Stimulated activated CD8-positive, alpha-beta memory T cell treated with anti-CD3 and anti-CD28 coated beads, Interleukin-4, amount 100 ng/mL, for 1 hour (primary cell): ENCODE results near the gene RB1.

Source experiments
- DNase-seq, 2 donors: peaks; one replicate each; pipeline ENCODE4 v3.0.0-alpha.2; 2020; ENCODE audit warnings: low read depth in 2 of 2, low spot score in 1 of 2

Gene RB1

GRCh38 chr13:48303359-48304142 lies at the start of gene RB1:
TSS of gene RB1 (plus strand) at chr13:48303751. CDS start at chr13:48303913, 162 bp downstream.
- peak; percentile 74 to 79 for DNase-seq

GRCh38 chr13:48253849-48254248 lies 49.7 kb upstream of the RB1 start:
- DNase-seq = no peak

DNA sequence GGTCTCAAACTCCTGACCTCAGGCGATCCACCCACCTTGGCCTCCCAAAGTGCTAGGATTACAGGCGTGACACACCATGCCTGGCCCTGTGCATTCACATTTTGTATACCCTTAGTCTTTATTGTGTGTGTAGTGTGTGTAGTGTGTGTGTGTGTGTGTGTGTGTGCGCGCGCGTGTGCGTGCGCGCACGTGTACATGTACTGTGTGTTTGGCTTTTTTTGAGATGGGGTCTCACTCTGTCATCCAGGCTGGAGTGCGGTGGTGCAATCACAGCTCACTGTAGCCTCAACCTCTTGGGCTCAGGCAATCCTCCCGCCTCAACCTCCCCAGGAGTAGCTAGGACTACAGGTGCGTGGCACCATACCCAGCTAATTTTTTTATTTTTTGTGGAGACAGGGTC lies 48.5 kb upstream of the RB1 start:
- DNase-seq = no peak

- DNase-seq = no peak
These were observed 47.6 kb upstream of the RB1 start for GRCh38 chr13:48255954-48256353.

DNA sequence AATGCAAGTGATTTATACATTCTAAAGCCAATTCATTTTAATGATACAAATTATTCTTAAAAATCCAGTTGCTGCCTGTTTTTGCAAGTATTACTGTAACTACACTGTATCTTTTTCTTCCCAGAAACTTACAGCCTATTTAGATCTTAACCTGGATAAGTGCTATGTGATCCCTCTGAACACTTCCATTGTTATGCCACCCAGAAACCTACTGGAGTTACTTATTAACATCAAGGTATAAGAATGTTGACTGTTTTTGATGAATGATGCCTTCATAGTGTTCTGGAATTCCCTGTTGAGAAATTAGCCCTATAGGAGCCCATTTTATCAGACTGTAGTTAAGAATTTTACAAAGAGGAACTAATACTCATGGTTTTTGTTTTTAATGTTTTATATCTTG lies 45.5 kb upstream of the RB1 start:
- no peak for DNase-seq

DNA sequence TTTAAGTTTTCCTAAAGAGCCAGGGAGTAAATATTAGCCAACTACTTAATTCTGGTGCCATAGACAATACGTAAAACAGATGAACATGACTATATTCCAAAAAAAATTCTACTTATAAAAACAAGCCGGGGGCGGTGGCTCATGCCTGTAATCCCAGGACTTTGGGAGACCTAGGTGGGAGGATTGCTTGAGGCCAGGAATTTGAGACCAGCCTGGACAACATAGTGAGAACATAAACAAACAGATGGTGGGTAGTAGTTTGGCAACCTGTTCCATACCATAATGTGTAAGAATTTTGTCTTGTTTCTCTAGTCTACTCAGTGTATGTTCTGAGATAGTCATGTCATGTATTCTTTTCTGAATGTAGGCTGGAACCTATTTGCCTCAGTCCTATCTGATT lies 45.1 kb upstream of the RB1 start:
- no peak for DNase-seq

DNA sequence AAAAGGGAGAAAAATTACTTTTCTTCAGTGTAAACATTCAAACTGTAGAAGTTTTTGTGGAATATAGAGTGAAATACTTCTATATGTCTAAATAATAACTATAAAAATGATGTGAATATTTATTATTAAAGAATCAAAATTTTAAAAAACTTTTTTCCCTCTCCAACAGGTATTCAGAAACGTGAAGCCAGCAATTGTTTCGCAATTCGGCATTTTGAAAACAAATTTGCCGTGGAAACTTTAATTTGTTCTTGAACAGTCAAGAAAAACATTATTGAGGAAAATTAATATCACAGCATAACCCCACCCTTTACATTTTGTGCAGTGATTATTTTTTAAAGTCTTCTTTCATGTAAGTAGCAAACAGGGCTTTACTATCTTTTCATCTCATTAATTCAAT lies 42.6 kb upstream of the RB1 start:
- DNase-seq = no peak

DNA sequence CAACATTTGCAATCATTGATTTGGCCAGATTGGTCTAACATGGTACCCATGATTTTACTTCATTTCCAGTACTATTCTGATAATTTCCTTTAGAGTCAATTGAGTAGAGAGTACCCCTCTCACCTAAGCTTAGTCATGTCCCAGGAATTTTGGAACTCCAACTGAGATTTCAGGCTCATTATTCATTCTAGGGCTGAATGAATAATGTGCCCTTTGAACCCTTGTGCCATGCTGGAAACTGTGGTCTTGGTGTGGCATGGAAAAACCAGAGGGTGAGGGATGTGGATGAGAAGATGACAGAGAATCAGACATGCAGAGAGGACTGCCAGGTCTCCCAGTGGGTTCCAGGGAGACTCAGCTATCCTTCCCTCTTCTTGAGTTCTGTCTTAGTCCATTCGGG lies 40.4 kb upstream of the RB1 start:
- no peak for DNase-seq

DNA sequence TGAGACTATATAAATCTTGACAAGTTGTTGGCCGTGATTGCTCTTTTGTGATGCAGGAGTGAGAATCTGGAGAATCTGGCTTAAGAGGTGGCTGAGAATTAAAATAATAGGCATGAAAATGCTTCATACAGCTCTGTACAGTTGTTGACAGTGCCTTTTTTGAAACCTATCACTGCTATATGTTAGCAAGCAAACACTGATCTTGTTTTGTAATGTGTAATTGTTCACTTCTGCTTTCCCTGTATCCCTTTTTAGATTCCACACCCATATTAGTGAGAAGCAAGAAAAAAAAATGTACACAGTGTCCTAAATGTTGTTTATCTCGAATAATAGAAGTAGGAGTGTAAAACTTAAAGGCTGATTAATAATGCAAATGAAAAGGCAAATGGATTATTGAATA lies 39.5 kb upstream of the RB1 start:
- DNase-seq = no peak

DNA sequence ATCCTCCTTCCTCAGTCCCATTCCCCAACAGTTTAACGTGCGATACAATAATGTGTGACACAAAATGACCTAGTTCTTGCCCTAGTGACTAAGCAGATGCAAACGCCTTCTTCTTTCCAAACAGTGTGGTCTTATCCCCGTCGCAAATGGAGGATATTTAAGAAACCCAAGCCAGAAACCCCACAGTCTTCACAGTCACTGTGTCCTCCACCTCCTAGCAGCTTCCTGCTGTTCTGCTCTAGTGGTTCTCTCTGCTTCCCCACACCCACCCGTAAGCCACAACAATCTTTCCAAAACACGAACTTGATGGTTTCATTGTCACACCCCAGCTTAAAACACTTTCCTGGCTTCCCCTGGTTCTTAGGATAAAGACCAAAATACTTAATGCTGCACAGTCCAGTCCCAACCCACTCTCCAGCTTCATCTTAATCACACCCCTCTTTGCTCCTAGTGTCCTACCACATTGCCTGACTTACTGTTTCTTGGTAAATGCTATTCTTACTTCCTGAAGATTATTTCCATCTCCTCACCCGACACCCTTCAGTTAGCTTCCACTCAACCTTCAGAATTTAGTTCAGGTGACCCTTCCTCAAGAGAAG lies 38.2 kb upstream of the RB1 start:
- no peak for DNase-seq

GRCh38 chr13:48266150-48266549 lies 37.4 kb upstream of the RB1 start:
- DNase-seq = no peak

DNA sequence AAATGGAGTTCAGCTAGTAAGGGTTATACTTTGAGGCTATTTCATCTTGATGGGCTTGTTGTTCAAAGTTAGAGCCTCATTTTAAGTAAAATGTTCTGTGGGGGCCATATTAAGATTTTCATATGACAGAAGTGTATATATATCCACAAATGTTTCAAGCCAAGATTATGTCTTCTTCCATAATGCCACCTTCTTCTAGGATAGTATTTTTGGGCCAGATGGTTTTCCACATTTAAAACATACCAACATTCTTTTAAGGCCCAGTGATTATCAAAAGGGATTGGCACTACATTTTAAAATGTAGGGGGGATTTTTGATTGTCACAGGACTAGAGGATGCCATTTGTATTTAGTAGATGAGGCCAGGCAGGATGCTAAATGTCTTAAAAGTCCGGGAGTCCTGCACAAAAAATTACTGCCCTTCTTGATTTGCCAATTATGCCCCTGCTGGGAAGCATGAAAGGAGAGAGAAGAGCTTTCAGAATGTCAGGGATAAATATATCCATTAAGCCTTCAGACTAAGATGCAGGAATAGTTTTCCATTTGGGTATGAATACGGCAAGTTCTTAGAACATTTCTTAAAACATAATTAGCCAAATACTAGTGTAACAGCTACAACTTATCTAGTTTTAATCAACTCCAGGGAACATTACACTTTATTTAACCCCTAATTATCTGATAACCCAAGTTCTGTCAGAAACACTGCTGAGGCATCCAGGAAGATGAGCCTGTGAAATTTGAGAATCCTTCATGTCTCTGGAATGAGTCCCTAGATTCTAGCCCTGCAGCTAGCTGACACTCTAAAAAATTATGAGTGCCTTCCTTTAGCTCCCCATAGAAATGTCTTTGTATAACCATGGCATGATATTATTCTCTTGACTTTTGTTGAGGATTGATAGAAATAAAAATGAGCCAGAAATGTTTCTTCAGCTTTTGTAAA lies 36.6 kb upstream of the RB1 start:
- no peak for DNase-seq

GRCh38 chr13:48268019-48268418 lies 35.5 kb upstream of the RB1 start:
- DNase-seq = no peak

GRCh38 chr13:48273346-48273745 lies 30.2 kb upstream of the RB1 start:
- DNase-seq = no peak

- no peak for DNase-seq
These were observed 28.0 kb upstream of the RB1 start for GRCh38 chr13:48275507-48275906.

DNA sequence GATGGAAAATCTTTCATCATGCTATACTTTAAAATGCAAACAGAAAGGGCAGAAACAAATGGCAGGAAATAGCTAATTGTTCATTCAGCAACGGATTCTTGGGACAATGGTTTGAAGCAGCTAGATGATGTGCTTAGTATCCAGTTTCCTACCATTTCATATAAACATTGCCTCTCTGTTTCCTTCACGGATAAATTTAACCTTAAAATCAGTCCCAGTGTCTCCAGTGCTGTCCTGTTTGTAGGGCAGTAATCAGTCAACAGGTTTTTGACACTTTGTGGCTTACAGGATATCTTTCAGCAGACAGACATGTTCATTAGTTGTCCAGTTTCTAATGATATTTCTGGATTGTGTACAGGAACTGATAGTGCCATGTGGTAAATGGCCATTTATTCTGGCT lies 24.7 kb upstream of the RB1 start:
- DNase-seq = no peak

- no peak for DNase-seq
These were observed 22.0 kb upstream of the RB1 start for GRCh38 chr13:48281556-48281955.

GRCh38 chr13:48291730-48292129 lies 11.8 kb upstream of the RB1 start:
- DNase-seq = no peak

- no peak for DNase-seq
These were observed 10.9 kb upstream of the RB1 start for GRCh38 chr13:48292650-48293049.

DNA sequence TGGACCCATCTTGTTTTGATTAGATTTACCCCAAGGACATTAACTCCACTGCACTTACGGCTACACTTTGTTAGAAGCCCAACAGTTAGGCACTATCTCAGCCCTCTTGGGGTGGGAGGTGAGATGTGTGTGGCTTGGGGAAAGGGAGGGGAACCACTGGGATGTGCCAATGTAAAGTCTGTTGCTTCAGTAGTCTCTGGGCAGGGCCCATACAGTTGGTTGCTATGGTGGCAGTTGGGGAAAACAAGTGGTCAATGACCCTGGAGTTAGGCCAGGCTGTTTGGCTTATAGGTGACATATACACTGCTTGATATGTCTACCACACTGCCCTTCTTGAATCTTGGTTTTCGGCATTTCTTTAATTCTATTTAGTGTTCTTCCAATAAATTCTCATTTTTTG lies 8.9 kb upstream of the RB1 start:
- no peak for DNase-seq

GRCh38 chr13:48295271-48295670 lies 8.3 kb upstream of the RB1 start:
- no peak for DNase-seq

DNA sequence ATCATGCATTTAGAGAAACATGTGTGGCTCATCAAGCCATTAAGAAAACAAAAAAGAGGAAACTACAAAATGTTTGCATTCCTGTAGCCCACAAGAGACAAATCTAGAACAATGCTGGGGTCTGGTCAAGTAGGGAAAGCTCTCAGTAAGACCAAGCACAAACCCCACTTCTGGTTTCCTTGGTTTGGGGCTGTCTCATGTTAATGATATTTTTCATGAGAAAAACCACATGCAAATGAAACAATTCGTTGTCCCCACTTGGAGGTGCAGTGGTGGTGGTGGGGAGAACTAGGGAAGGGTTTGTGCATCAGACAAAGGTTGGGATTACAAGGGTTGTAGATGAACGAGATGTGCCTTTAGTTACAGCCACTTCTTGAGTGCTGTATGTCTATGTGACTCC lies 7.0 kb upstream of the RB1 start:
- no peak for DNase-seq
